ENCODE data around the gene APOBEC3G.

The APOBEC3G gene

DNA sequence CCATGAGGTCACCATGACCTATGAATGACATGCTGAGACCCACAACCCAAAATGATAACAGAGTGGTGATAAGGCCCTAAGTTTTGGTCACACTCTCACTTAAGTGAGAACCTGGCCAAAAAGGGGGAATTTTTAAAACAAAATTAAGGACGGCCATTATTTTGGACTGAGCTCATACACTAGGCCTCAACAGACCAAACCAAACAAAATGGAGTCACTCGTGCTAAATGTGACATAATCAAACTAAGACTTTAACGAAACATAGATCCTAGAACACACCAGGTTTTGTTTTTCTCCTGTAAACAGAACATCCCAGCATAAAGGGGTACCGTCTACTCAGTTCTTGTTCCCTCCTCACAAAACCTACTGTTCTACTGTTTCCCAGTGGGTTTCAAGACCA, 31.4 kb downstream of the APOBEC3G start:
- Histone ChIP-seq H3K9me3 (ENCODE audit: control insufficient read depth, low read length) (no peaks in the 10 kb centered on the region), H3K4me2 (ENCODE audit: low read length, poor library complexity, severe bottlenecking) (no peak overlapping the region), H2BK12ac (ENCODE audit: low read length in 2 of 2) (no peak overlapping the region), H3K36me3 (ENCODE audit: control insufficient read depth in 1 of 2, insufficient read depth in 2 of 2, low read depth in 1 of 2, low read length in 2 of 2) (no peaks in the 10 kb centered on the region), H2BK5ac (ENCODE audit: low read depth, low read length, poor library complexity, severe bottlenecking) (no peak overlapping the region), H3K23ac (ENCODE audit: low read length in 2 of 2) (no peak overlapping the region), H3K4ac (ENCODE audit: low read depth in 1 of 2, low read length in 2 of 2) (no peak overlapping the region), H2AK5ac (ENCODE audit: low read length, severe bottlenecking) (no peak overlapping the region), H4K8ac (ENCODE audit: low read length) (no peak overlapping the region), H3K9ac (ENCODE audit: low read length) (no peak overlapping the region), H3K27ac (ENCODE audit: low read length, poor library complexity, severe bottlenecking) (no peak overlapping the region), H3K14ac (ENCODE audit: low read length in 2 of 2) (no peak overlapping the region), H2BK15ac (ENCODE audit: low read depth, poor library complexity, severe bottlenecking) (no peak overlapping the region), H3K18ac (ENCODE audit: low read depth in 1 of 2, low read length in 2 of 2) (no peak overlapping the region), H3K4me1 (ENCODE audit: control insufficient read depth, insufficient read depth, low read depth, low read length) (no peaks in the 10 kb centered on the region), H3K79me1 (replicated peaks; ENCODE audit: low read length, poor library complexity, severe bottlenecking) (no peaks in the 10 kb centered on the region), H2AFZ (ENCODE audit: low read depth, low read length) (no peak overlapping the region), H2BK120ac (ENCODE audit: low read depth, low read length) (no peak overlapping the region), H3K4me3 (ENCODE audit: insufficient read depth in 1 of 2, low read depth in 1 of 2, low read length in 2 of 2) (no peak overlapping the region), H3K27me3 (ENCODE audit: control insufficient read depth in 1 of 2, insufficient read depth in 1 of 2, low read length in 2 of 2) (peaks cover 4 to 15% of the 10 kb centered on the region in 2 experiments), H4K91ac (ENCODE audit: low read length) (no peak overlapping the region)
- DNase-seq, result no peak
- WGBS, result 85% methylated on average over 4 of the region's 4 CpGs

GRCh38 chr22:39109361-39109760, 32.3 kb downstream of the APOBEC3G start:
- Histone ChIP-seq H2BK5ac (ENCODE audit: low read depth, low read length, poor library complexity, severe bottlenecking) (no peak overlapping the region), H3K9me3 (ENCODE audit: control insufficient read depth, low read length) (no peaks in the 10 kb centered on the region), H3K23ac (ENCODE audit: low read length in 2 of 2) (no peak overlapping the region), H3K4me3 (ENCODE audit: insufficient read depth in 1 of 2, low read depth in 1 of 2, low read length in 2 of 2) (no peak overlapping the region), H2BK120ac (ENCODE audit: low read depth, low read length) (no peak overlapping the region), H3K4me2 (ENCODE audit: low read length, poor library complexity, severe bottlenecking) (no peak overlapping the region), H3K4ac (ENCODE audit: low read depth in 1 of 2, low read length in 2 of 2) (no peak overlapping the region), H4K91ac (ENCODE audit: low read length) (no peak overlapping the region), H2BK12ac (ENCODE audit: low read length in 2 of 2) (no peak overlapping the region), H3K4me1 (ENCODE audit: control insufficient read depth, insufficient read depth, low read depth, low read length) (no peaks in the 10 kb centered on the region), H2BK15ac (ENCODE audit: low read depth, poor library complexity, severe bottlenecking) (no peak overlapping the region), H2AK5ac (ENCODE audit: low read length, severe bottlenecking) (no peak overlapping the region), H3K18ac (ENCODE audit: low read depth in 1 of 2, low read length in 2 of 2) (no peak overlapping the region), H4K8ac (ENCODE audit: low read length) (no peak overlapping the region), H3K27me3 (ENCODE audit: control insufficient read depth in 1 of 2, insufficient read depth in 1 of 2, low read length in 2 of 2) (peaks cover 13 to 24% of the 10 kb centered on the region in 2 experiments), H3K9ac (ENCODE audit: low read length) (no peak overlapping the region), H2AFZ (ENCODE audit: low read depth, low read length) (no peak overlapping the region), H3K27ac (ENCODE audit: low read length, poor library complexity, severe bottlenecking) (no peak overlapping the region), H3K79me1 (replicated peaks; ENCODE audit: low read length, poor library complexity, severe bottlenecking) (no peaks in the 10 kb centered on the region), H3K36me3 (ENCODE audit: control insufficient read depth in 1 of 2, insufficient read depth in 2 of 2, low read depth in 1 of 2, low read length in 2 of 2) (no peaks in the 10 kb centered on the region), H3K14ac (ENCODE audit: low read length in 2 of 2) (no peak overlapping the region)
- no peak for DNase-seq
- WGBS, result 92% methylated on average over 9 of the region's 9 CpGs

DNA sequence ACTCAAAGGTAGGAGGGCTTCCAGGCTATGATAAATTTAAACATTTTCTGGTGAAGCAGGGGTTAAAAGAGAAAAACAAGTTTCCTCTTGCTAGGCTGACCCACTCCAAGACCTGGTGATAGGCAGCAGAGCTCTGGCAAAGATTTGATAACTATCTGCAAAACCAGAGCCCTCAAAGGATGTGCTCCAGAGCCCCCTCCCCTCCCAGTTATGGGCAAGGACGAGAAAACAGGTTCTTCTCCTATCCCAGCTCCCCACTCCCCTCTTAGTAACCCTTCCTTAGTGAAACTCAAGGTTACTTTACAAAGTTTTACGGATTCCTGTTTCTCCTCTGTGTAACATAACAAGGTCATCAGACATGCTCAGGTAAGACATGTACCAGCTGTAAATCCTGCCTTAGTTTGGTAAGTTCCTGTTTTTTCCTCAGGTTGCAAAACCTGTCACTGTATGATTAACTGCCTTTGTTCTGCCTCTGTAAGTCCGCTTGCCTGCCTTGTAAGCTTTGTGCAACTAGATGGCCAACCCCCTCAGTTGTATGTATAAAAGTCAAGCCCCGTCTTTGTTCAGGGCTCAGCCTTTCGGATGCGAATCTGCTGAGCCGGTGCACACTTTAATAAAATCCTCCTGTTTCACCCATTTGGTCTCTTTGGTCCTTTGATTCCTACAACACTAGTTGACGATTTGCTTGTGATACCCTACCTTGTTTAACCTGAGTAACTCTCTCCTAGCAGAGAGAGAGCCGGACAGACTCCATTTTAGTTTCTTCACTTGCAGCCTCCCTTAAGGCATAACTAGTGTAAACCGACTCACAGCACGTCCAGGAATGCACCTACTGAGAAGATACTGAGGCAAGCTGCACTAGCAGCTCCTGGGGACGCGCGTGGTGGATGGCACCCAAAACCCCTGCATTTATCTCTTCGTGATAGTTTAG, 33.8 kb downstream of the APOBEC3G start:
- Histone ChIP-seq H2BK12ac (ENCODE audit: low read length in 2 of 2) (no peak overlapping the region), H2AK5ac (ENCODE audit: low read length, severe bottlenecking) (no peak overlapping the region), H2BK5ac (ENCODE audit: low read depth, low read length, poor library complexity, severe bottlenecking) (no peak overlapping the region), H3K36me3 (ENCODE audit: control insufficient read depth in 1 of 2, insufficient read depth in 2 of 2, low read depth in 1 of 2, low read length in 2 of 2) (no peaks in the 10 kb centered on the region), H3K9me3 (ENCODE audit: control insufficient read depth, low read length) (no peaks in the 10 kb centered on the region), H2BK15ac (ENCODE audit: low read depth, poor library complexity, severe bottlenecking) (no peak overlapping the region), H3K18ac (ENCODE audit: low read depth in 1 of 2, low read length in 2 of 2) (no peak overlapping the region), H2AFZ (ENCODE audit: low read depth, low read length) (no peak overlapping the region), H3K4me2 (ENCODE audit: low read length, poor library complexity, severe bottlenecking) (no peak overlapping the region), H3K14ac (ENCODE audit: low read length in 2 of 2) (no peak overlapping the region), H4K91ac (ENCODE audit: low read length) (no peak overlapping the region), H3K4ac (ENCODE audit: low read depth in 1 of 2, low read length in 2 of 2) (no peak overlapping the region), H3K27me3 (ENCODE audit: control insufficient read depth in 1 of 2, insufficient read depth in 1 of 2, low read length in 2 of 2) (peaks cover 27 to 37% of the 10 kb centered on the region in 2 experiments), H3K27ac (ENCODE audit: low read length, poor library complexity, severe bottlenecking) (no peak overlapping the region), H3K79me1 (replicated peaks; ENCODE audit: low read length, poor library complexity, severe bottlenecking) (no peaks in the 10 kb centered on the region), H3K9ac (ENCODE audit: low read length) (no peak overlapping the region), H4K8ac (ENCODE audit: low read length) (no peak overlapping the region), H3K4me1 (ENCODE audit: control insufficient read depth, insufficient read depth, low read depth, low read length) (no peaks in the 10 kb centered on the region), H3K4me3 (ENCODE audit: insufficient read depth in 1 of 2, low read depth in 1 of 2, low read length in 2 of 2) (no peak overlapping the region), H3K23ac (ENCODE audit: low read length in 2 of 2) (no peak overlapping the region), H2BK120ac (ENCODE audit: low read depth, low read length) (no peak overlapping the region)
- WGBS, result 75% methylated on average over 15 of the region's 15 CpGs
- no peak for DNase-seq

DNA sequence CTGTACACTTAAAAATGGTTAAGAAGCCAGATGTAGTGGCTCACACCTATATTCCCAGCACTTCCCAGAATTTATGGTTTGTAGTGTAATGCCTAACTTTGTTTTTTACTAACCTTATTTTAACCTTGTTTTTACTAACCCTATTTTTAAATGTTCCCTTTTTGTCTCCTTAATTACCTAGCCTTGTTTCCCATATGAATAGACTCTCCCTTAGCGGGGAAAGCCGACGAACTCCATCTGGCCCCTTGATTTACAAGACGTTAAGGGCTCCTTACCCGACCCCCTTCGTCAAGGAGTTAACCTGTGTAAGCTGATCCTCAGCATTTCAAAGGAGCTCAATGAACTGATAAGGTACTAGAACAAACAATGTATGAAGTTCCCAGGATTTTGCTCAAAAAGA, 37.0 kb downstream of the APOBEC3G start:
- Histone ChIP-seq H3K9me3 (ENCODE audit: control insufficient read depth, low read length) (no peaks in the 10 kb centered on the region), H3K4me1 (ENCODE audit: control insufficient read depth, insufficient read depth, low read depth, low read length) (peaks cover 5% of the 10 kb centered on the region), H3K9ac (ENCODE audit: low read length) (no peak overlapping the region), H3K4ac (ENCODE audit: low read depth in 1 of 2, low read length in 2 of 2) (no peak overlapping the region), H2BK5ac (ENCODE audit: low read depth, low read length, poor library complexity, severe bottlenecking) (no peak overlapping the region), H3K27ac (ENCODE audit: low read length, poor library complexity, severe bottlenecking) (no peak overlapping the region), H4K91ac (ENCODE audit: low read length) (no peak overlapping the region), H3K4me2 (ENCODE audit: low read length, poor library complexity, severe bottlenecking) (no peak overlapping the region), H3K14ac (ENCODE audit: low read length in 2 of 2) (no peak overlapping the region), H3K36me3 (ENCODE audit: control insufficient read depth in 1 of 2, insufficient read depth in 2 of 2, low read depth in 1 of 2, low read length in 2 of 2) (no peaks in the 10 kb centered on the region), H3K27me3 (ENCODE audit: control insufficient read depth in 1 of 2, insufficient read depth in 1 of 2, low read length in 2 of 2) (peaks cover 34 to 55% of the 10 kb centered on the region in 2 experiments), H2BK15ac (ENCODE audit: low read depth, poor library complexity, severe bottlenecking) (no peak overlapping the region), H2BK120ac (ENCODE audit: low read depth, low read length) (no peak overlapping the region), H2AK5ac (ENCODE audit: low read length, severe bottlenecking) (no peak overlapping the region), H3K23ac (ENCODE audit: low read length in 2 of 2) (no peak overlapping the region), H4K8ac (ENCODE audit: low read length) (no peak overlapping the region), H3K79me1 (replicated peaks; ENCODE audit: low read length, poor library complexity, severe bottlenecking) (no peaks in the 10 kb centered on the region), H2BK12ac (ENCODE audit: low read length in 2 of 2) (no peak overlapping the region), H2AFZ (ENCODE audit: low read depth, low read length) (no peak overlapping the region), H3K4me3 (ENCODE audit: insufficient read depth in 1 of 2, low read depth in 1 of 2, low read length in 2 of 2) (no peak overlapping the region), H3K18ac (ENCODE audit: low read depth in 1 of 2, low read length in 2 of 2) (no peak overlapping the region)
- WGBS, result 3% methylated on average over 5 of the region's 6 CpGs
- DNase-seq, result no peak
